22Rv1 (cell line): ENCODE measurements around the gene RAD51B.

Source experiments
- ZFX ChIP-seq: fragments of 450-650 bp; IDR thresholded peaks from 2 replicates; pipeline ENCODE4 v1.6.1; 2017; ENCODE audit warnings: antibody characterized with exemption, borderline replicate concordance
- TF ChIP-seq, protein P1 (sequence below): fragments of 450-650 bp; IDR thresholded peaks from 2 replicates; pipeline ENCODE4 v1.5.1; 2017; ENCODE audit warnings: mild to moderate bottlenecking

DNA sequence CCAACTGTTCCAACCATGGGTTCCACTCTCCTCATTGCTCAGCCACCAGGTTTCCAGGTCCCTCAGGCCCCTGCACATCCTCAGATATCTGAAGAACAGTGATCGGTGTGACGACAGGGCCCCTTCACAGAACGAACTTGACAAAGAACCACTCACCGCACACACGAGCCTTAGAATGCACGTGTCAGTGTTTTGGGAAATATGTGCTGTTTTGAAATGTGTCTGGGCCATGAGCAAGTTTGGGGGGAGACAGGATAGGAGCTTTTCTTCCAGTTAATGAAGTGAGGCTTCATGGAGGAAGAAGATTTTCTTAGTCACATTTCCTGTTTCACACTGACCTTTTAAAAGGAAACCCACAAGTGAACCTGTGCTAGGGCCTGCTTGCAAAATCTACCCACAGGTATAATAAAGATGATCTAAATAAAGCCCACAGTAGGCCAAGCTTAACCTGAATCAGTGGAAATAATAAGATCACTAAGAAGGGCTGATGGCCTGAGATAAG is 914.7 kb downstream of the RAD51B start:
- TF ChIP-seq, protein P1, sequence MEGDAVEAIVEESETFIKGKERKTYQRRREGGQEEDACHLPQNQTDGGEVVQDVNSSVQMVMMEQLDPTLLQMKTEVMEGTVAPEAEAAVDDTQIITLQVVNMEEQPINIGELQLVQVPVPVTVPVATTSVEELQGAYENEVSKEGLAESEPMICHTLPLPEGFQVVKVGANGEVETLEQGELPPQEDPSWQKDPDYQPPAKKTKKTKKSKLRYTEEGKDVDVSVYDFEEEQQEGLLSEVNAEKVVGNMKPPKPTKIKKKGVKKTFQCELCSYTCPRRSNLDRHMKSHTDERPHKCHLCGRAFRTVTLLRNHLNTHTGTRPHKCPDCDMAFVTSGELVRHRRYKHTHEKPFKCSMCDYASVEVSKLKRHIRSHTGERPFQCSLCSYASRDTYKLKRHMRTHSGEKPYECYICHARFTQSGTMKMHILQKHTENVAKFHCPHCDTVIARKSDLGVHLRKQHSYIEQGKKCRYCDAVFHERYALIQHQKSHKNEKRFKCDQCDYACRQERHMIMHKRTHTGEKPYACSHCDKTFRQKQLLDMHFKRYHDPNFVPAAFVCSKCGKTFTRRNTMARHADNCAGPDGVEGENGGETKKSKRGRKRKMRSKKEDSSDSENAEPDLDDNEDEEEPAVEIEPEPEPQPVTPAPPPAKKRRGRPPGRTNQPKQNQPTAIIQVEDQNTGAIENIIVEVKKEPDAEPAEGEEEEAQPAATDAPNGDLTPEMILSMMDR: no peak
- TF ChIP-seq ZFX: no peak
